HL-60/S4 treated with phorbol 12-myristate 13-acetate at 8.2 ng/mL for 4 days and 3 days (cell line): ENCODE measurements around the gene MSN.
"Not testable (repeated sequence)": the region's sequence is repeated elsewhere in the genome, so short reads cannot be mapped to it uniquely, and the experiment has no call there.

Source experiments
- in situ Hi-C: fragments of 300-500 bp; cut with MboI; formaldehyde crosslinking; loops from 2 replicates; pipeline ENCODE4 v1.15.0; 2022; ENCODE audit warnings: low sequenced_read_pairs

Gene MSN

DNA sequence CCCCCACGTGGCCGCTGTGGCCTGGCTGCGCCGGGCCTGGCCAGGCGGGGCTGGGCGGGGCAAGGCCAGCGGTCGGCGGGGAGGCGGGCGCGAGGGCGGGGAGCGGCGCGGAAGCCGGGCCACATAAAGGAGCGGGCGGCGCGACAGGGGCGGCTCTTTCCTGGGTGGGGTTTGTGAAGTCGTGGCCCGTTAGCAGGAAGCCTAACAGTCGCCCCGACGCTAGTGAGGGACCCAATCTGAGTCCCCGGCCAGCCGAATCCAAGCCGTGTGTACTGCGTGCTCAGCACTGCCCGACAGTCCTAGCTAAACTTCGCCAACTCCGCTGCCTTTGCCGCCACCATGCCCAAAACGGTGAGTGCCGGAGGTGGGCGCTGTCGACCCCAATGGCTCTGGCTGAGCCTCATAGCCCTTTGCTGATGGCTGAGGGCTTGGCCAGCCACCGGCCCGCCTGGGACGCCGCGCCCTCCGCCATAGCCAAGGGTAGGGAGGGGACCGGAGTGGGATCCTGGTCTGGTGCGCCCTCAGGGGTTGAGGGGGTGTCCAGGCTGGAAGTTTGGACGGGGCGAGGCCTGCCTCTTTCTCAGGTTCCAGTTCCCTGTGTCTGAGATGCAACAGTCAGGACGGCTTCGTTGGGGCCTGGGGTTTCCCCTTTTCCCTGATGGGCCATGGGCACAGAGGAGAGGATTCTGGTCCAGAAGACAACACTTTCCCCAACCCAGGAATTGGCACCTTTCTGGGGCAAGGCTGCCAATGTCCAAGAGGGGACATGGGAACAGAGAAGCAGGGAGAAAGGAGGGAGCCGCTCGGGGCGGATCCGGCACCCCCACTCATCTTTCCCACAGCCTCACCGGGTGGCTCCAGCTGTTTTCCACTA lies at the start of gene MSN:
Gene MSN (plus strand): TSS at position 152 of the 874 bp plus-strand sequence. CDS start 188 bp downstream, at position 340.
- in situ Hi-C loops: no loop called here

DNA sequence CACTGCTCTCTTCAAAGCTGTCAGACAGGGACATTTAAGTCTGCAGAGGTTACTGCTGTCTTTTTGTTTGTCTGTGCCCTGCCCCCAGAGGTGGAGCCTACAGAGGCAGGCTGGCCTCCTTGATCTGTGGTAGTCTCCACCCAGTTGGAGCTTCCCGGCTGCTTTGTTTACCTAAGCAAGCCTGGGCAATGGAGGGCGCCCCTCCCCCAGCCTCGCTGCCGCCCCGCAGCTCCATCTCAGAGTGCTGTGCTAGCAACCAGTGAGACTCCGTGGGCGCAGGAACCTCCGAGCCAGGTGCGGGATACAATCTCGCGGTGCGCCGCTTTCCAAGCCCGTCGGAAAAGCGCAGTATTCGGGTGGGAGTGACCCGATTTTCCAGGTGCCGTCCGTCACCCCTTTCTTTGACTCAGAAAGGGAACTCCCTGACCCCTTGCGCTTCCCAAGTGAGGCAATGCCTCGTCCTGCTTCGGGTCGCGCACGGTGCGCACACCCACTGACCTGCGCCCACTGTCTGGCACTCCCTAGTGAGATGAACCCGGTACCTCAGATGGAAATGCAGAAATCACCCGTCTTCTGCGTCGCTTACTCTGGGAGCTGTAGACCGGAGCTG lies 47.3 kb upstream of the MSN start:
- in situ Hi-C loops: not testable (repeated sequence)

DNA sequence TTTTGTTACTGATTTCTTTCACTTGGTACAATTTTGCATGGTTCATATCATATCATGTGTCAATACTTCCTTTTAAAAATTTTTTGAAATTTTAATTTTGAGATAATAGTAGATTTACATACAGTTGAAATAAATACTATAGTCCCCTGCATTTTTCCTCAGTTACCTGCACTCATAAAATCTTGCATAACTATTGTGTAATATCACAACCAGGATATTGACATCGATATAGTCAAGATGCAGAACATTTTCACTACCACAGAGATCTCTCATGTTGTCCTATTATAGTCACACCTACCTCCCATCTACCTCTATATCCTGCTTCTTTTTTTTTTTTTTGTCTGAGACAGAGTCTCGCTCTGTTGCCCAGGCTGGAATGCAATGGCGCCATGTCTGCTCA lies 36.7 kb upstream of the MSN start:
- in situ Hi-C loops: no loop called here

DNA sequence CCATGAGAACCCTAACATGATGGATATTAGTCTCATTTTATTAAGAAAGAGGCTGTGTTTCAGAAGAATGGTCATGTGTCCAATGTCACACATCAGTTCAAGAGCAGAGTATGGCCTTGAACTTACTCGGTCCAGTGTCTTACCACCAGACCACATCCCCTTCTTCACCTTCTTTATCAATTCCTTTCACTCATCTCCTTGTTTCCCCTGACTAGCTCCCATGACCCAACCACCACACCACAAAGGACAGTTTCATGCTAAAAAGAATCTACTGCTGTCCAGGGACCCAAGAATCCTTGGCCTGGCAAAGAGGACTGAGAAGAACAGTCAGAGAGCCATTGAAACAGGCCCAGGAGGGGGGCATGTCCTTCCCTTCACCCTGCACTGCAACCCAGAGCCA lies 33.6 kb upstream of the MSN start:
- in situ Hi-C loops: no loop called here

DNA sequence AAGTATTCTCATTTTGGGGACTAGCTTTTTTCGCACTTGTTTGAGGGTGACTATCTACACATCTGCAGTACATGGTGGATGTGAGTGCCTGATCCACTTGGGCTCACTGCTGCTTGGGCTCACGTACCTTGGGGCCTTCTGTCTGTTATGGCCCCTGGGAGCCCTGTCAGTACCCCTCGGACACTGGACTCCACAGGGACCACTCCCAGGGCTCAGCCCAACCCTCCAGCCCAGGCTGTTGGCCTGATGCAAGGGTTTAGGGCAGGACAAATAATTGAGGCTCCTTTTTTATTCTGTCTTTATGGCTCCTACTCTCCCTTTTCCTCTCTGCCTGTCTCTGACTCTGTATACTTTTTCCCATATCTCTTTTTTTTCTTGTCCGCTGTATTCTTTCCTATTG lies 32.7 kb upstream of the MSN start:
- in situ Hi-C loops: no loop called here

DNA sequence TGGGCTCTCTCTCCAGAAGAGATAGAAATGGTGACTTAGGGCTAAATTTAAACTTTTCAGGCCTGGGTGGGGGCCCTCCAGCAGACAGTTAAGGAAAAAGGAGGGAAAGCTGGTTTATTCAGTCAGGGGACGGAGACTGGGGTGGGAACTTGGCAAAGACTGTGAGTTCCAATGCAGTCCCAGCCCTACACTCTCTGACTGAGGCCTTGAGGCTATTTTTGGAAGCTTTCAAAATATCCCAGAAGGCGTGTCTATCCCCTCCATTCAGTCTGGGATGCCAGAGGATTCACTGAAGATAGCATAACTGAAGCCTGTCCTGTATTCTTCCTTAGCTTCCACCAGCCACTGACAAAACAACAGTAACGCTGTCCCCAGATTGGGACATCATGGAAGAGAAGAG lies 32.1 kb upstream of the MSN start:
- in situ Hi-C loops: no loop called here

DNA sequence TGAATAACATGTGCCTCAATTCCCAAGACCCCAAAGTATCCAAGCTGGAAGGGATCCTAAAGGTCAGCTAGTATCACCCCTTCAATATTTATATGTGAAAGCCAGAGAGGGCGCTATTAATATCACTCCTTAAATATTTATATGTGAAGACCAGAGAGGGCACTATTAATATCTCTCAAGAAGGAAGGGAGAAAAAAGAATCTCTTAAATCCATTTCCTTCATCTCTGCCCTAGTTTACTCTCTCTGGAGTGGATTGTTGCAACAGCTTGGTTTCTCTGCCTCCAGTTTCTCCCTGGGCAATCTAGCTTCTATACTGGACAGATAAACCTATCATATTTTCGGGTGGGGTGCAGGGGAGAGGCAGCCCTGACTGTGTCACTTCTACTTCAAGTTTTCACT lies 31.6 kb upstream of the MSN start:
- in situ Hi-C loops: no loop called here

DNA sequence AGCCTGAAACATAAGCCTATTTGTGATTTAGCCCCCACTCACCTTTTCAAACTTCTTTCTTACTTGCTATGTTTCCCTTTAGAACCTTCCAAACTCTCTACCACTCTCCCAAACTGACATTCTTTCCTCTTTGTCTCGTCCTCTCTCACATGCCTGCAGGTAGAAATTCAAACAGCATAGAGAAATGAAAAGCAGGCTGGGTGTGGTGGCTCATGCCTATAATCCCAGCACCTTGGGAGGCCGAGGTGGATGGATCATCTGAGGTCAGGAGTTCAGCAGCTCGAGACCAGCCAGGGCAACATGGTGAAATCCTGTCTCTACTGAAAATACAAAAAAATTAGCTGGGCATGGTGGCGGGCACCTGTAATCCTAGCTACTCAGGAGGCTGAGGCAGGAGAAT lies 31.2 kb upstream of the MSN start:
- in situ Hi-C loops: not testable (repeated sequence)

DNA sequence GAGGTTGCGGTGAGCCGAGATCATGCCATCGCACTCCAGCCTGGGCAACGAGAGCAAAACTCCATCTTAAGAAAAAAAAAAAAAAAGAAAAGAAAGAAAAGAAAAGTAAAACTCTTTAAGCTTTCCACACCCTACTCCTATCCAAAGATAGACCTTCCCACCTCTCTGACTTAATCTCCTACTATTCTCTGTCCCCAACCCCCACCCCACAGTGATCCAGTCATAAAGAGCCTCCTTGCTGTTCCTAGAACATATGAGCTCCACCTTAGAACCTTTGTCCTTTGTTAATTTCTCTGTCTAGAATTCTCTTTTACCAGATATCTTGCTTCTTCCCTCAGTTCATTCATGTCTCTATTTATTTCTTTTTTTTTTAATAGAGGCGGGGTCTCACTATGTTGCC lies 30.1 kb upstream of the MSN start:
- in situ Hi-C loops: no loop called here

DNA sequence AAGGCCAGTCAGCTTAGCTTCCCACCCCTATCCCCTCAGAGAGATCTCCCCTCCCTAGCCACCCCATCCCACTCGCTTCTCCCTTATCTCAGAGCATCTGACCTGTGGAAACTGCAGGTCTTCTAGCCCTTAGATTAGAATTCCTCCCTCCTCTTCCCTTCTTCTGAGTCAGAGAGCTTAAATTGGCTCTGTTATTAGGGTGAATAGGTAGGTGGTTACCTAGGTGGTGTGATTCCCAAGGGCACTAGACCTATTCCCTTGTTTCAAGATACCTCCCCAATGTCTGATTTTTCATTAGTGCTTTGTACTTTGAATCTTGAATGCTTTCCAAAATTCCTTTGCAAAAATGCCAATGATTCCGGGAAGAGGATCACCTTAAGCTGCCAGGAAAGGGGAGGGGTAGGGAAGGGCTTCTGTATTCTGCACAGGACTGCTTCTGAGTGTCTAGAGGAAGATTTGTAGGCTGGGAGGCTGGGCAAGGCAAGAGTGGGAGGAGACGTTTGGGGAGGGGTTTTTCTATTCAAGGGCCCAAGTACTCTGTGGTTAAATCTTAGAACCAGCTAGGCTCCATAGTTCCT lies 24.5 kb upstream of the MSN start:
- in situ Hi-C loops: no loop called here

DNA sequence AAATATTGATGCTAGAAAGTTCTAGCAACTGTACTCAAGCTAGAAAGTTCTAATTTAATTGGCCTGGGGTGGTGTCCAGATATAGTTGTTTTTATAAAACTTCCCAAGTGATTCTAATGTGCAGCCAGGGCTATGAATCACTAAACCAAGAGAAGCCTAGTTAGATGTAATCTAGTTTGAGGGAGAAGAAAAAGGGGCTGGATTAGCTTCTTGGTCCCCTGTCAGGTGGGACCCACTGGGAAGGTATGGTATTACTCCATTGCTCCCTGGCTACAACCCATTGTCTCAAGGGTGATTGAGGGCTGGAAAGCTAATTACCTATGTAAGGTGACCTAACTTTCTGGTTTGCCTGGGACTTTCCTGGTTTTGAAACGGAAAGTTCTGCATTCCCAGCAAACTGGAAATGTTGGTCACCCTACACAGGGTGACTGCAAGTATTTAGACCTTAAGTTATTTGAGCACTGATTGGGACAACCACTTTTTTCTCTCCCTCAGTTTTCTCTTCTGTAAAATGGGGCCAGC lies 23.9 kb upstream of the MSN start:
- in situ Hi-C loops: no loop called here

DNA sequence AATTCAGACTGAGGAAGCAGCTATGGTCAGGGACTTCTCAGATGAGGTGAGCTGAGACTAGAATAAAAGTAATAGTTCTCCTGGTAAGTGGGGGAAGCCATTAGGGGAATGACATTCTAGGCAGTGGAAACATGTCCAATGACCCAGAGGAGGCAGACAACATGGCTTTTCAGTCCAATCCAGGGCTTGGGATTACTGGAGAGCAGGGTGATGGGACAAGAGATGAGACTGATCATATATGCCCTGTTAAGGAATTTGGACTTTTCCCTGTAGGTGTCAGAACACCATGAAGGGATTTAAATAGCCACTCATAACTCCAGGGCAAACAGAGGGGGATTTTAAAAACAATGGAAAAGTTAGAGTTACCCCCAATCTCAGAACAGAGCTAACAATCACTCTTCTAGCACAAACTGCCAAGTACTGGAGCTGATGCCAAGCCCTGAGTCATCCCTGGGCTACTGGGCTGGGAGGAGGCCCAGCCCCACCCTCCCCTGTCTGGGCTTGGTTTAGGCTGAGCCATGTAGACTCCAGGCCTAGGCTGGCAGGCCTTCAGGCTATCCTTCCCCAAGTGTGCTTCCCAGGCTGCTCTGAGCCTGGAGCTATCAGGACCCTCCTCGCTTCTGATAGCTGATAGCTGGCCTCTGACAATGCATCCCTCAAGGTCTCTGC lies 22.7 kb upstream of the MSN start:
- in situ Hi-C loops: no loop called here

DNA sequence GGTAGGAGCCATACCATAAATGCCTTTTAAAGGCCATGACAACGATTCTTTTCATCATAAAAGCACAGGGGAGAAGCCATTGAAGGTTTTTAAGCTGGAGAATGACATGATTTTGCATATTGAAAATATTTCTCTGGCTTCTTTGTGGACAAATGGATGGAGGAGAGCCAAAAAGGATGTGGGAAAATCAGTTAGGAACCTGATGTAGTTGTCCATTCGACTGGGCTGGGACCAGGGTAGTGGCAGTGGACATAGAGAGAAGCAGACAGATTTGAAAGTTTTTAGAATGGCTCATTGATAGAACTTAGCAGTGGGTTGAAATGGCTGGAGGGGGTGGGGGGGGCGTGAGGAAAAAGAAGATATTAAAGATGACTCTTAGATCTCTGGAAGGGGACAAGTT lies 19.7 kb upstream of the MSN start:
- in situ Hi-C loops: no loop called here

DNA sequence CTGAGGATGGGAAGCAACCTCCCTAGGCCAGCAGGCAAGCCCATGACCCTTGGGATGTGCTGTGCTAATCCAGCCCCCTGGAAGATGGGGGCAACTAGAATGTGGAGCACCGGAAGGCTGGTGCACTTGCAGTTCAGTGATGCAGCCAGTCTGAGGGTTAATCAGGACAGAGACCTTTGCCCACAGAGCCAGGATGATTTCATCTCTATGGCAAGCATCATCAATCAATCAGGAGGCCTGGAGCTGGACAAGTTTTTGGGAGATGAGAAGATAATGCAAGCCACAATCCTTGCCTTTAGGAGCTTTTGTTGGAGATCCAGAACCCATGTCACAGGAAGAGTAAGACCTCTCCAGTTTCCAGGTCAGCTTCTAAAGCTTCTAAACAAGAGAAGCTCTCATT lies 15.4 kb upstream of the MSN start:
- in situ Hi-C loops: no loop called here

DNA sequence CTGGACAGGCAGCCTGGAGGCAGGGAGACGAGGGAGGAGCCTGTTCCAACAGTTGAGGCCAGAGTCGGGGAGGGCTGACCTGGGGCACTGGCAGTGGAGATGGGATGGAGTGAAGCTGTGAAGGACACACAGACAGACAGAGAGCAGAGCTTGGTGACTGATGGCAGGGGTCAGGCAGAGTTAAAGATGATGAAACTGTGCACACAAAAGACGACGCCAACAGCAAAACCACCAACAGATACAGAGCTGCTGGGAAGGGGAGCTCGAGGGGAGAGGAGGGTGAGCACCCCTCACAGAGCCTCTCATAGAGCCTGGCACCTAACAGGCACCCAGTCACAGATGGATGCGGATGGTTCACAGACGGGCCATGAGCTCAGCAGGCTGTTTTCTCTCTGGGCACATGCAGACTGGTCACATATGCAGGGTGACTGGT lies 10.4 kb upstream of the MSN start:
- in situ Hi-C loops: not testable (repeated sequence)

DNA sequence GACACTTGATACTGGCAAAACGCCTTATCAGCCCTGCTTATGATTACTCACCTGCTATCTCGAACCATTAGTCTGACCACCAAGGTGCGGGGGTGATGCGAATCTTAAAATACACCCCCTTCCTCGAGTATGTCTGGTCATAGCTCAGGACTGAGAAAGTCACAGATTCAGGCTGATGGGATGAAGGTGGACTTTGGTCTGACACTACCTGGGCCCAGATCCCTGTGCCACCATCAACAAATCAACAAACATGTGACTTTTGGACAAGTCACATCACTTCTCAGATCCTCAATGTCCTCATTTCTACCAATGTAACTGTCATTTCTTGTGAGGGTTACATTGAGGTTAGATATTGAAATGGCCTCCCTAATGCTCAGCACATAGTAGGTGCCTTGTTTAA lies 9.8 kb upstream of the MSN start:
- in situ Hi-C loops: no loop called here

DNA sequence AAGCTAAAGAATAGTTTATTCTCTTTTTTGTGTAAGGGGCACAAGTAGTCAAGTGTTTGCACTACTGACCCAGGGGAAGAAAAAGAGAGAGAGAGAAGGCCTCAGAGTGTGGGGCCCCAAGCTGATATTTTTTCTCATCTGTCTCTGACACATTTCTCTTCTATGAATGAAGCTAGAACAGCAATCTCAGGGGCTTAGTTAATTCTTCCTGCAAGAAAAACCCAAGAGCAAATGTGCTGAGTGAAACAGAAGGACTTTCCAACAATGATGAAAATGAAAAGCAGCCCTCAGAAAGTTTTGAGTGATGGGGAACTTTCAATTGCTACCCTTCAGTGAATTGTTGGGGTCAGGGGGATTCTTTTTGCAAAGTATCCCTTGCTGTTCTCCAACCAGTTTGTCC lies 9.2 kb upstream of the MSN start:
- in situ Hi-C loops: no loop called here

DNA sequence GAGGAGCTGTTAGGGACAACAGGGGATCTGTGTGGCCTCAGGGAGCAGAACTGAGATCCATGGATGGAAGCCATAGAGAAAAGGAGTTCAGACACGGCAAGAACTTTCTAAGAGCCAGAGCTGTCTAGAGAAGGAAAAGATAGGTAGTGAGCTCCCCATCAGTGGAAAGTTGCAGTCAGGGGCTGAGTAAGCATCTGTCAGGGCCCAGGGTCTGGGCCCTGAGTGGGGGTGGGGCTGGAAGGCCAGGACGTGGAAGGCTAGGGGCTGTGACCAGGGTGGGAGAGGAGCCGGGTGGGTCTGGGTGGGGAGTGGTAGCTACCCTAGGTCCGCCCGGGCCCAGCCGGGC lies 324 bp upstream of the MSN start:
- in situ Hi-C loops: no loop called here

DNA sequence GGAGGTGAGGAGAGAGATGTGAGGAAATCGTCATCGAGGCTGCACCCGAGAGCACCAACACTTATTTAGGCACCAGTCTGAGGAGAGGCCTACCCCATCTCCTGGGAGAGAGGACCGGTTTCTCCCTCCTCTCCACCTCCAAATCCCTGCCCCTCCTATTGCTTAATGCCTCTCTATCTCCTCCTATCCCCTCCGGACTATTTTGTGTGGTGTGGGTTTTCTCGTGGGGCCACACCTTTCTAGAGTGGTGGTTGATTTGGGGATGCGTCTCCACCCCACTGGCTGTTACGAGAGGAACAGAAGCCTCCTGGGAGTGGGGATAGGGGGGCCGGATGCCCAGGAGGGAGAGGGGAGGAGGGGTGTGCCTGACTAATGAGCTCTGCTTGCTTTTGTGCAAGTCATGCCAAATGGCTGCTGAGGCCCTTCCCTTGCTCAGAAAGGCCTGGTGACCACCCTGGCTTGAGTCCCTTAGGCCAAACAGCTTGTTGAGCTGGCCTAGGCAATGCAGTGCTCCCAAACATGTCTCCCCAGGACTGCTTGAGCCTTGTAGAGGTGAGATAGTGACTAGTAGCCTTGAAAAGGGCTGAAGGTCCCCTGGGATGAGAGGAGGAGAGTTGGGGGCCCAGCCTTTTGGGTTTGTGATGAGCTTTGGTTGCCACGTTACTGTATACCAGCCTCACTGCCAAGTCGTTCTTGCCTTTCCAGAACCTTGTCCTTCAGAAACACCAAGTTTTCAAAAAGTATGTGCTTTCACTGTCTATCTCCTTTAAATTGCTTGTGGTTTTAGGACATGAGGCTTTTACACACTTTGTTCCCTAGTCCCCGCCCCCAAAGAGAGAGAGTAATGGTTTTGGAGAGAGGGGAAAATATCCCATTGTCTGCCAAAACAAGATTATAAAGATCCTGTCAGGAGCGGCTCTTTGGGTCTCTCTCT lies 1.2 kb downstream of the MSN start:
- in situ Hi-C loops: no loop called here

DNA sequence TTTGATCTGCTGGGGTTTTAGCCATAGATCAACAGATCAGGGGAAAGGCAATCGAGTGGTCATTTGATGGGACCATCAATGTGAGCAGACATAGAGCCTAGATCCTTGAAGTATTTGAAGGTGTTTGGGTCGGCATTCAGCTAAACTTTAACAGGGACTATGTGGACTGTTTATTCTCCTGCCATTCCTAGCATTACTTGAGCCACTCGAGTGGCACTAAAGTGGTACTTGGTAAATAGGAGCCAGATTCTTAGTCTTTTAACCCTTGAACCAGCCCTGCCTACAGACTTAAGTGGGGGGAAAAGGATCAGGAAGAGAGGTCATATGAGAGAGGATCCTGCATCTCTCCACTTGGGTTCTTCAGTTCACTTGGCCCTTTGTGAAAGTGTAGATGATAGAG lies 3.8 kb downstream of the MSN start:
- in situ Hi-C loops: no loop called here
